ENCODE data around the gene DLGAP5.
A peak's percentile ranks its signal among the peaks of the same experiment; 100 is the strongest.

DLGAP5 gene

GRCh38 chr14:55107766-55108554, 83.4 kb downstream of the DLGAP5 start:
- DNase-seq = peak in 2 of 14 donors; percentile 35 to 38

DNA sequence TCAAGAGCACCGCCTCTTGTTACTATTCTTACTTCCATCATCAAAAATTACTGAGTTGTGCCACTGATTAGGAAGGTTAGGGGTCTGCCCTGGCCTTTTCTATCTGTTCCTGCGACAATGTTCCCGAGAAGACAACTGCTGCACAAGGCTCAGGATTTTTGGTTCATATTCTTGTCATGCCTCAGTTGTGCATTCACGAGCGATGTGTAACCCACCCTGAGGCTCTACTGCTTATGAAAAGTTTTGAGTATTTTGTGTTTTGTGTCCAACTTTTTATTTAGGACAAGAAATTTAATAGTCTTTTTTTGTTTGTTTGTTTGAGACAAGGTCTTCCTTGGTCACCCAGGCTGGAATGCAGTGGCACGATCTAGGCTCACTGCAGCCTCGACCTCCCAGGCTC, 85.4 kb downstream of the DLGAP5 start:
- DNase-seq = no peak

DNA sequence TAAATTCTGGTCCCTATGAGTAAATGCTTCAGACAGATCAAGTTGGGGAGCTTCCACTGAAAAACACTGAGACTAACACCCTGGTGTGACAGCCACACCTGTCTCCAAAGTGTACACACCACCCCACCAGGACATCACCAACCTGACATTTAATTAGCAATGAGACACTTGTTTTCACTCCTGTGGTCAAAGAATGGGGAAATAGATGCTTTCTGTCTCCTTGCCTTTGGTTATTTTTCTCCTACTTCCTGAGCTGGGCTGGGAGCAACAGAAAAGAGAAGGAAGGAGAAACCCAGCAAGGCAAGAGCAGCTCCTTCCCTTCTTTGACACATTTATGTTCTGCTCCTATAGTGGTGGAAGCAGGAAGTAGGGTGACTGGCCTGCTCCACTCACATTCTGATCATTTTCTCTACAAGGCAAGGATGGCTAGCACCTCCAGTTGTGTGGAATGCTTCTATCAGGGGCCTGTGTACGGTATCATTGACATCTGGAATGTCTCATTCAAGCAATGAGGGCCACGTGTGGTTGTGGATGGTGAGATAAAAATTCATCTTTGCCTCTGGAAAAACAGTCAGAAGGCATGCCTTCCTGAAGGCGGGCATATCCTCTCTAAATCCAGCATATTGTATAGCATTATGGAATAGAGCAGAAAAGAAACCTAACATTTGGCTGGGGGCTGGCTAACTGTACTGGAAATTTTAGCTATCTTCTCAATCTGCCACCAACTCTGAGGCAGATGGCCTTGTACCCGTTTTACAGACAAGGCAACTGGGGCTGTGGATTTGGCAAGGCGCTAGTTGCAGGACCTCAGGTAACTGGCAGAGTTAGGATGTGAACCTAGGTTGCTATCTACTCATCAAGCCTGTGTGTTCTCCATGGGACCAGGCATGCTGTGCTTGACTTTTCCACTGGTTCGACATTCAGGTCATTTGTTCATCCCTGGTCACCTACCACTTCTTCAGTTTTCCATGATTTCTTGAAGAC, 87.1 kb downstream of the DLGAP5 start:
- no peak for DNase-seq

- no peak for DNase-seq
Observed at GRCh38 chr14:55103005-55103640, 88.3 kb downstream of the DLGAP5 start.

GRCh38 chr14:55102141-55102621, 89.2 kb downstream of the DLGAP5 start:
- DNase-seq = peak in 10 of 14 donors; percentile 23 to 87 (median 49)

GRCh38 chr14:55101698-55102097, 89.7 kb downstream of the DLGAP5 start:
- DNase-seq = no peak

DNA sequence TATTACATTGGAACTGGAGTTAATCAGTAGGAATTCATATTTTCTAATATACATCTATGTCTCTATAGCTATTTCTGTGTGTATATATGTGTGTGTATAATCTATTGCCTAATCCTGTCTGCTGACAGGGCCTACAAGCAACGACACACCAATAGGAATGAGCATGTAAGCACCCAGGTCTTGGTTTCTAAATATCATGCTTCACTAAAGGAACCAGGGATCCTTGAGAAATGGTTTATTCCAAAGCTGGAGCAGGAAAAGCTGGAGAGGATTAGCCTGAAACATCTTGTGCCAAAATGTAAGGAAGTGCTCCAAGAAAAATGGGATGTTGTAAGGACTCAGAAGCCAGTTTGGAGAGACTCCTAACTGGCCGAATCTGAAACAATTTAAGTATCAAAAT, 91.6 kb downstream of the DLGAP5 start:
- no peak for DNase-seq

DNA sequence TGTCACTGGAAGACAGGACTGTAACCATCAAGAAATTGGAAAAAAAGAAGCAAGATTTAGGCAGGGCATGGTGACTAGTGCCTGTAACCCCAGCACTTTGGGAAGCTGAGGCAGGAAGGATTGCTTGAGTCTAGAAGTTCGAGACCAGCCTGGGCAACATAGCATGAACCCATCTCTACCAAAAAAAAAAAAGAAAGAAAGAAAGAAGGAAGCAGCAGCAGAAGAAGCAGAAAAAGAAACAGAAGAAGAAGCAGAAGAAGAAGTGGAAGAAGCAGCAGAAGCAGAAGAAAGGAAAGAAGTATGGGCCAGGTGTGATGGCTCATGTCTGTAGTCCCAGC, 92.9 kb downstream of the DLGAP5 start:
- DNase-seq = no peak
